ENCODE data around the gene KRT7. TPM values are rescaled to one million over a fixed set of nuclear protein-coding genes. Genes with fewer than 3 reads are reported as not detected.

Gene KRT7
- total RNA-seq, 2 experiments from 2014 or later, result not detected

DNA sequence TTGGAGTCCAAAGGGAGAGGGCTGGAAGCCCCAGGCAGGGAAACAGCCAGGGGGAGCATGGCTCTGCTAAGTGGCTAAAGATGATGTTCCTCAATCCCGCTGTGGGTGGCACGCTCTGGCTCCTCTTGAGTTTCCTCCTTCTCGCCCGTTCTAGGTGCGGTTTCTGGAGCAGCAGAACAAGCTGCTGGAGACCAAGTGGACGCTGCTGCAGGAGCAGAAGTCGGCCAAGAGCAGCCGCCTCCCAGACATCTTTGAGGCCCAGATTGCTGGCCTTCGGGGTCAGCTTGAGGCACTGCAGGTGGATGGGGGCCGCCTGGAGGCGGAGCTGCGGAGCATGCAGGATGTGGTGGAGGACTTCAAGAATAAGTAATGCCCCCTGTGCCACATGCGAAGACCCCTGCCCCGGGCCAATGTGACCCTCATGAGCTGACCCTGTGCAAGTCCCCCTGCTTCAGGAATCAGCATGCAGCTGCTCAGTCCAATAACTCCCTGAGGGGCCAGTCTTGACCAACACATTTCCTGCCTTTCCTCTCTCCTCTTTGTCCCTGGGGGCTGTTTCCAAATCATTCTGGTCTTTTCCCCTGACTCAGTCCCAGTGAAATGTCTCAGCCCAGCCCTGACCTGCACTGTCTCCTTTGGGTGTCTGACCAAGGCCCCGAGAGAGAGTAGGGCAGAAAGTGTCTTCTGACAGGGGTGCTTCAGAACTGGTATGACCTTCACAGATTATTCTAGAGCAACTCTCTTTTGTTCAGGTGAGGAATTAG, 2.1 kb downstream of the KRT7 start:
- no peaks in the 10 kb centered on the region for H3K36me3 ChIP-seq (ENCODE audit: insufficient read depth, low read length)
- no peak overlapping the region for H3K4me3 ChIP-seq (ENCODE audit: low read length)
- H3K9me3 ChIP-seq (ENCODE audit: control insufficient read depth in 1 of 2, insufficient read depth in 1 of 2, low read length in 2 of 2), result peaks cover 0 to 5% of the 10 kb centered on the region in 2 experiments
- intact Hi-C loops (cut with DNase I, micrococcal nuclease), result no loop called here
- Mint-ChIP-seq H3K36me3 (ENCODE audit: low read depth) (no peaks in the 10 kb centered on the region), H3K27me3 (peaks cover 43% of the 10 kb centered on the region), H3K4me3 (no peak overlapping the region), H3K27ac (no peak overlapping the region), H3K9me3 (no peaks in the 10 kb centered on the region), H3K4me1 (ENCODE audit: low read depth) (no peaks in the 10 kb centered on the region)
- no peak for DNase-seq
- H3K27ac ChIP-seq (ENCODE audit: low read depth in 1 of 2, low read length in 2 of 2), result no peak overlapping the region
- TF ChIP-seq, protein P1, sequence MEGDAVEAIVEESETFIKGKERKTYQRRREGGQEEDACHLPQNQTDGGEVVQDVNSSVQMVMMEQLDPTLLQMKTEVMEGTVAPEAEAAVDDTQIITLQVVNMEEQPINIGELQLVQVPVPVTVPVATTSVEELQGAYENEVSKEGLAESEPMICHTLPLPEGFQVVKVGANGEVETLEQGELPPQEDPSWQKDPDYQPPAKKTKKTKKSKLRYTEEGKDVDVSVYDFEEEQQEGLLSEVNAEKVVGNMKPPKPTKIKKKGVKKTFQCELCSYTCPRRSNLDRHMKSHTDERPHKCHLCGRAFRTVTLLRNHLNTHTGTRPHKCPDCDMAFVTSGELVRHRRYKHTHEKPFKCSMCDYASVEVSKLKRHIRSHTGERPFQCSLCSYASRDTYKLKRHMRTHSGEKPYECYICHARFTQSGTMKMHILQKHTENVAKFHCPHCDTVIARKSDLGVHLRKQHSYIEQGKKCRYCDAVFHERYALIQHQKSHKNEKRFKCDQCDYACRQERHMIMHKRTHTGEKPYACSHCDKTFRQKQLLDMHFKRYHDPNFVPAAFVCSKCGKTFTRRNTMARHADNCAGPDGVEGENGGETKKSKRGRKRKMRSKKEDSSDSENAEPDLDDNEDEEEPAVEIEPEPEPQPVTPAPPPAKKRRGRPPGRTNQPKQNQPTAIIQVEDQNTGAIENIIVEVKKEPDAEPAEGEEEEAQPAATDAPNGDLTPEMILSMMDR (IDR thresholded peaks at IDR 0.05), result no peak
- peaks cover 16 to 38% of the 10 kb centered on the region in 2 experiments for H3K27me3 ChIP-seq (ENCODE audit: control insufficient read depth in 1 of 2, insufficient read depth in 2 of 2, low read length in 2 of 2)
- ChIA-PET CTCF (no interaction called here), POLR2A (no interaction called here)
- H3K4me1 ChIP-seq (ENCODE audit: insufficient read depth, low read length), result peaks cover 2% of the 10 kb centered on the region
- no peak for ATAC-seq (ENCODE audit: poor library complexity)

GRCh38 chr12:52235822-52236361, 2.8 kb downstream of the KRT7 start:
- CTCF ChIA-PET, result no interaction called here
- POLR2A ChIA-PET, result no interaction called here
- H3K27ac Mint-ChIP-seq, result no peak overlapping the region

DNA sequence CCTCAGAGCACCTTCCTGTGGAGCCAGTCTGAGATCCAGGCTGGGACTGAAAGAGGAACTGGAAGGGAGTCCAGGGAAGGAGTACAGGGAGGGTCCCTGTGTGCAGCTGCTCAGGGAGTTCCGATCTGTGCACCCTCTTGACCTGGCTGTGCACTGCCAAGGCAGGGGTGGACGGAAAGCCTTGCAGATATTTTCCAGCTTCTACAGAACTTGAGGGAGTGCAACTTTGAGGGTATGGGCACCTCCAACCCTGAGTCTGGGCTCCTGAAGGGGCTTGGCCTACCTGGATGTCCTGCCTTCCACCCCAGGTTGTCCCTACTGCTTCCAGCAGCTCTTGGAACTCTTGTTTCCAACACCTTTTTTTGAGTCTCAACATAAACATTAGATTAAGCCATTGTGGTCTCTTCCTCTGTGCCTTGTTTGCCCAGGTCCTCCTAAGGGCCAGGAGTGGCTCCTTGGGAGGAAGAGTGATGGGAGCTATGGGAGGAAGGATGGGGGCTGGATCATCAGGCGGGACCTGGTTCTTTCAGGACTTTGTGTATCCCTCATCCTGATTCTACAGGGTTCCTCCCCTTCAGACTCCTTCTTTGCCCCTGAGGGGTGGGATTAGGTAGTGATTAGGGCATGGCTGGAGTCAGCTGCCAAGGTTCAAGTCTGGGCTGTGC, 3.5 kb downstream of the KRT7 start:
- DNase-seq (no peak), ATAC-seq (ENCODE audit: poor library complexity) (no peak)
- Histone ChIP-seq H3K27me3 (ENCODE audit: control insufficient read depth in 1 of 2, insufficient read depth in 2 of 2, low read length in 2 of 2) (peaks cover 15 to 31% of the 10 kb centered on the region in 2 experiments), H3K9me3 (ENCODE audit: control insufficient read depth in 1 of 2, insufficient read depth in 1 of 2, low read length in 2 of 2) (peaks cover 0 to 5% of the 10 kb centered on the region in 2 experiments), H3K4me1 (ENCODE audit: insufficient read depth, low read length) (peaks cover 2% of the 10 kb centered on the region), H3K27ac (ENCODE audit: low read depth in 1 of 2, low read length in 2 of 2) (no peak overlapping the region), H3K36me3 (ENCODE audit: insufficient read depth, low read length) (no peaks in the 10 kb centered on the region), H3K4me3 (ENCODE audit: low read length) (no peak overlapping the region)
- TF ChIP-seq, protein P1 (IDR thresholded peaks at IDR 0.05), result no peak
- intact Hi-C loops (cut with DNase I, micrococcal nuclease), result no loop called here
- CTCF ChIA-PET, result no interaction called here
- POLR2A ChIA-PET, result no interaction called here
- Mint-ChIP-seq H3K36me3 (ENCODE audit: low read depth) (no peaks in the 10 kb centered on the region), H3K27me3 (peaks cover 31% of the 10 kb centered on the region), H3K9me3 (no peaks in the 10 kb centered on the region), H3K27ac (no peak overlapping the region), H3K4me3 (no peak overlapping the region), H3K4me1 (ENCODE audit: low read depth) (no peaks in the 10 kb centered on the region)

More at GRCh38 chr12:52235822-52236361, 2.8 kb downstream of the KRT7 start:
- H3K27ac ChIP-seq (ENCODE audit: low read depth in 1 of 2, low read length in 2 of 2), result no peak overlapping the region
- ATAC-seq (ENCODE audit: poor library complexity) (no peak), DNase-seq (no peak)
- Mint-ChIP-seq H3K4me1 (ENCODE audit: low read depth) (no peaks in the 10 kb centered on the region), H3K4me3 (no peak overlapping the region), H3K36me3 (ENCODE audit: low read depth) (no peaks in the 10 kb centered on the region), H3K27me3 (peaks cover 36% of the 10 kb centered on the region), H3K9me3 (no peaks in the 10 kb centered on the region)
- H3K9me3 ChIP-seq (ENCODE audit: control insufficient read depth in 1 of 2, insufficient read depth in 1 of 2, low read length in 2 of 2), result peaks cover 0 to 5% of the 10 kb centered on the region in 2 experiments
- peaks cover 16 to 37% of the 10 kb centered on the region in 2 experiments for H3K27me3 ChIP-seq (ENCODE audit: control insufficient read depth in 1 of 2, insufficient read depth in 2 of 2, low read length in 2 of 2)
- intact Hi-C loops (cut with DNase I, micrococcal nuclease), result no loop called here
- no peaks in the 10 kb centered on the region for H3K36me3 ChIP-seq (ENCODE audit: insufficient read depth, low read length)
- peaks cover 2% of the 10 kb centered on the region for H3K4me1 ChIP-seq (ENCODE audit: insufficient read depth, low read length)
- TF ChIP-seq, protein P1 (IDR thresholded peaks at IDR 0.05), result no peak
- H3K4me3 ChIP-seq (ENCODE audit: low read length), result no peak overlapping the region

Measured in CD4-positive, alpha-beta T cell (primary cell).